ENCODE data around the gene ST8SIA2. TPM values are rescaled to one million over a fixed set of nuclear protein-coding genes. Genes with fewer than 3 reads are reported as not detected.

The ST8SIA2 gene
- polyA plus RNA-seq, 1 donor from 2014 or later: 24.0 TPM

GRCh38 chr15:92457471-92458041 lies 63.9 kb downstream of the ST8SIA2 start:
- no peaks in the 10 kb centered on the region for H3K9me3 ChIP-seq (ENCODE audit: low read length)
- no peak overlapping the region for H3K9ac ChIP-seq (ENCODE audit: low read length)
- H3K36me3 ChIP-seq (ENCODE audit: insufficient read depth, low read length): peaks cover 35% of the 10 kb centered on the region

GRCh38 chr15:92460023-92460422 lies 66.3 kb downstream of the ST8SIA2 start:
- H3F3A ChIP-seq (ENCODE audit: insufficient read depth, low read length, poor library complexity, severe bottlenecking): no peaks in the 10 kb centered on the region
- H3K79me2 ChIP-seq (replicated peaks; ENCODE audit: insufficient read depth, low read length): no peaks in the 10 kb centered on the region
- TF ChIP-seq POLR2AphosphoS5 (IDR thresholded peaks at IDR 0.05): no peak
- no peak for TF ChIP-seq CTCF (IDR thresholded peaks at IDR 0.05; ENCODE audit: poor library complexity, severe bottlenecking)
- H3K9ac ChIP-seq (ENCODE audit: low read length): no peak overlapping the region
- no peaks in the 10 kb centered on the region for H4K20me1 ChIP-seq (ENCODE audit: insufficient read depth)
- H3K27me3 ChIP-seq (ENCODE audit: insufficient read depth, low read depth, low read length): no peaks in the 10 kb centered on the region
- peaks cover 22% of the 10 kb centered on the region for H3K36me3 ChIP-seq (ENCODE audit: insufficient read depth, low read length)
- no peak overlapping the region for H3K4me2 ChIP-seq (ENCODE audit: low read length)
- no peaks in the 10 kb centered on the region for H3K9me2 ChIP-seq (ENCODE audit: insufficient read depth, low read length)
- no peak overlapping the region for H3K27ac ChIP-seq (ENCODE audit: low read length)
- no peaks in the 10 kb centered on the region for H3K9me3 ChIP-seq (ENCODE audit: low read length)
- H2AFZ ChIP-seq (ENCODE audit: low read depth, low read length): no peak overlapping the region
- no peak overlapping the region for H3K4me3 ChIP-seq (ENCODE audit: low read length)

More at GRCh38 chr15:92457471-92458041, 63.9 kb downstream of the ST8SIA2 start:
- H3K27me3 ChIP-seq (ENCODE audit: insufficient read depth, low read depth, low read length): no peaks in the 10 kb centered on the region
- no peaks in the 10 kb centered on the region for H3K79me2 ChIP-seq (replicated peaks; ENCODE audit: insufficient read depth, low read length)
- no peak overlapping the region for H3K4me3 ChIP-seq (ENCODE audit: low read length)
- no peak for TF ChIP-seq POLR2AphosphoS5 (IDR thresholded peaks at IDR 0.05)
- TF ChIP-seq MXI1 (conservative IDR thresholded peaks at IDR 0.05; ENCODE audit: poor library complexity, severe bottlenecking): no peak
- TF ChIP-seq EP300 (conservative IDR thresholded peaks at IDR 0.05; ENCODE audit: poor library complexity, severe bottlenecking): no peak
- no peak for TF ChIP-seq EZH2 (IDR thresholded peaks at IDR 0.05; ENCODE audit: borderline replicate concordance, insufficient read depth, low read length, poor library complexity, severe bottlenecking)
- TF ChIP-seq REST (IDR thresholded peaks at IDR 0.05; ENCODE audit: borderline replicate concordance): no peak
- no peak for TF ChIP-seq CTCF (IDR thresholded peaks at IDR 0.05; ENCODE audit: poor library complexity, severe bottlenecking)
- no peak for TF ChIP-seq TAF1 (IDR thresholded peaks at IDR 0.05; ENCODE audit: low read depth)
- no peak for TF ChIP-seq SMC3 (conservative IDR thresholded peaks at IDR 0.05; ENCODE audit: poor library complexity)
- no peak for TF ChIP-seq RAD21 (conservative IDR thresholded peaks at IDR 0.05)
- H3F3A ChIP-seq (ENCODE audit: insufficient read depth, low read length, poor library complexity, severe bottlenecking): no peaks in the 10 kb centered on the region
- no peak overlapping the region for H3K4me2 ChIP-seq (ENCODE audit: low read length)
- no peaks in the 10 kb centered on the region for H4K20me1 ChIP-seq (ENCODE audit: insufficient read depth)
- no peak overlapping the region for H3K27ac ChIP-seq (ENCODE audit: low read length)
- no peak overlapping the region for H2AFZ ChIP-seq (ENCODE audit: low read depth, low read length)
- H3K9me2 ChIP-seq (ENCODE audit: insufficient read depth, low read length): no peaks in the 10 kb centered on the region

Data from neural cell (in vitro differentiated cells).